CD4-positive, alpha-beta memory T cell (primary cell): ENCODE results near the gene FIZ1. TPM values are rescaled to one million over a fixed set of nuclear protein-coding genes. Genes with fewer than 3 reads are reported as not detected.

Experiments used
- CTCF ChIA-PET: fragments of 350-600 bp; sonication (Branson Sonifier 250); formaldehyde crosslinking; loops from one replicate; lab custom pipeline; 2021; ENCODE audit warnings: inconsistent platforms; ENCODE audit not compliant: partially characterized antibody; lab: Charles Lee
- POLR2A ChIA-PET: fragments of 350-600 bp; sonication (Branson Sonifier 250); formaldehyde crosslinking; loops from one replicate; lab custom pipeline; 2021; ENCODE audit not compliant: partially characterized antibody; lab: Charles Lee
- DNase-seq, 5 donors: peaks; one replicate each; pipeline versions ENCODE4 v3.0.0 to v3.0.0-alpha.2; 2020 to 2022; ENCODE audit warnings: mixed read lengths in 1 of 5
- H3K27ac ChIP-seq: one replicate; pipeline ENCODE4 v1.7.0; 2013; ENCODE audit warnings: low read depth, low read length
- H3K27me3 ChIP-seq: 2 replicates; pipeline ENCODE4 v1.7.0; 2013; ENCODE audit warnings: mild to moderate bottlenecking, low read length, moderate library complexity; ENCODE audit not compliant: insufficient read depth
- H3K36me3 ChIP-seq: 2 replicates; pipeline ENCODE4 v1.7.0; 2013; ENCODE audit warnings: mild to moderate bottlenecking, low read length, moderate library complexity; ENCODE audit not compliant: insufficient read depth
- H3K4me1 ChIP-seq: 2 replicates; pipeline ENCODE4 v1.7.0; 2013; ENCODE audit warnings: mild to moderate bottlenecking, low read length, moderate library complexity; ENCODE audit not compliant: insufficient read depth
- H3K4me3 ChIP-seq, 2 donors: one replicate each; pipeline ENCODE4 v1.7.0; 2013; ENCODE audit warnings: low read length in 2 of 2, mild to moderate bottlenecking in 1 of 2
- H3K9me3 ChIP-seq, 2 donors: one replicate each; pipeline ENCODE4 v1.7.0; 2013; ENCODE audit warnings: low read length in 2 of 2, control low read depth in 1 of 2; ENCODE audit not compliant: control insufficient read depth in 1 of 2
- H3K27ac Mint-ChIP-seq, 7 donors: one replicate each; pipeline ENCODE4 v1.8.0; 2020 to 2021; ENCODE audit warnings: mixed read lengths in 7 of 7, mild to moderate bottlenecking in 6 of 7, inconsistent platforms in 3 of 7, moderate library complexity in 3 of 7
- H3K27me3 Mint-ChIP-seq, 2 donors: one replicate each; pipeline ENCODE4 v1.8.0; 2020 to 2021; ENCODE audit warnings: mixed read lengths in 2 of 2
- H3K36me3 Mint-ChIP-seq, 2 donors: one replicate each; pipeline ENCODE4 v1.8.0; 2020 to 2021; ENCODE audit warnings: mixed read lengths in 2 of 2, inconsistent platforms in 1 of 2, mild to moderate bottlenecking in 1 of 2
- H3K4me1 Mint-ChIP-seq, 4 donors: one replicate each; pipeline ENCODE4 v1.8.0; 2020 to 2021; ENCODE audit warnings: mixed read lengths in 4 of 4, mild to moderate bottlenecking in 1 of 4
- H3K4me3 Mint-ChIP-seq, 8 donors: one replicate each; pipeline ENCODE4 v1.8.0; 2020 to 2021; ENCODE audit warnings: mixed read lengths in 8 of 8, mild to moderate bottlenecking in 7 of 8, moderate library complexity in 6 of 8, inconsistent platforms in 3 of 8
- H3K9me3 Mint-ChIP-seq, 8 donors: one replicate each; pipeline ENCODE4 v1.8.0; 2020 to 2021; ENCODE audit warnings: mixed read lengths in 8 of 8, mild to moderate bottlenecking in 5 of 8, inconsistent platforms in 3 of 8, moderate library complexity in 1 of 8
- intact Hi-C: fragments of 100-400 bp; cut with micrococcal nuclease; formaldehyde crosslinking; loops from one replicate; pipeline ENCODE4 v1.15.1; 2023
- polyA plus RNA-seq, 2 donors: library from polyadenylated mRNA; unstranded; fragments of 300-500 nt; fragmentation: Illumina TruSeq; gene quantifications; one replicate each; pipeline ENCODE4 v1.2.3, GENCODE V29; 2021
- total RNA-seq, 2 experiments: library from RNA; stranded (reverse); gene quantifications; one replicate each; pipeline ENCODE4 v1.2.3, GENCODE V29; 2021

Gene FIZ1
- total and polyA plus RNA-seq, 4 experiments from 2014 or later = 0.99 to 26.4 (median 13.1) TPM

GRCh38 chr19:55611300-55611982 is 12.1 kb upstream of the FIZ1 start:
- POLR2A ChIA-PET = interaction anchor here (1.0 to 2.9 kb wide), 2 partner anchors 9 to 12 kb away, joined by 3 to 10 read pairs; partner anchors contain the start of gene ZNF784
- DNase-seq = peak in 1 of 5 donors; percentile 13
- H3K9me3 Mint-ChIP-seq = peaks cover 0 to 2% (median 0%) of the 10 kb centered on the region in 8 donors
- Histone ChIP-seq H3K4me1 (peaks cover 9% of the 10 kb centered on the region), H3K36me3 (peaks cover 5% of the 10 kb centered on the region), H3K4me3 (no peak overlapping the region), H3K9me3 (no peaks in the 10 kb centered on the region), H3K27me3 (no peaks in the 10 kb centered on the region), H3K27ac (no peak overlapping the region)
- intact Hi-C loops = no loop called here
- H3K36me3 Mint-ChIP-seq = peaks cover 12 to 53% of the 10 kb centered on the region in 2 donors
- no peaks in the 10 kb centered on the region for H3K27me3 Mint-ChIP-seq
- peaks cover 26 to 54% (median 35%) of the 10 kb centered on the region in 4 donors for H3K4me1 Mint-ChIP-seq
- peak overlapping the region in 6 of 7 donors; percentile 34 to 83 (median 56) for H3K27ac Mint-ChIP-seq
- CTCF ChIA-PET = interaction anchor here (1.0 to 1.6 kb wide), 2 partner anchors 106 to 144 kb away, joined by 3 to 4 read pairs; no protein-coding TSS in a partner anchor
- H3K4me3 Mint-ChIP-seq = peak overlapping the region in 1 of 8 donors; percentile 48

GRCh38 chr19:55609326-55609725 is 10.0 kb upstream of the FIZ1 start:
- Mint-ChIP-seq H3K4me3 (no peak overlapping the region), H3K9me3 (peaks cover 0 to 2% (median 0%) of the 10 kb centered on the region in 8 donors), H3K27ac (peak overlapping the region in 2 of 7 donors; percentile 61 to 84), H3K4me1 (peaks cover 35 to 72% (median 49%) of the 10 kb centered on the region in 4 donors), H3K36me3 (peaks cover 12 to 63% of the 10 kb centered on the region in 2 donors), H3K27me3 (no peaks in the 10 kb centered on the region)
- POLR2A ChIA-PET = interaction anchor here (0.7 kb wide), 1 partner anchor 15 kb away, joined by 3 read pairs; the partner anchor contains the start of gene ZNF784
- Histone ChIP-seq H3K4me1 (peaks cover 24% of the 10 kb centered on the region), H3K4me3 (no peak overlapping the region), H3K27me3 (no peaks in the 10 kb centered on the region), H3K9me3 (no peaks in the 10 kb centered on the region), H3K36me3 (peaks cover 5% of the 10 kb centered on the region), H3K27ac (no peak overlapping the region)
- CTCF ChIA-PET = interaction anchor here (1.2 kb wide), 2 partner anchors 16 to 22 kb away, joined by 3 to 6 read pairs; partner anchors contain the start of gene ZNF784
- no peak for DNase-seq
- intact Hi-C loops = loop anchor here (5.0 kb wide), 1 partner anchor 33 kb away; the partner anchor contains the start of genes ZNF580 and ZNF581

- Histone ChIP-seq H3K4me1 (peaks cover 29% of the 10 kb centered on the region), H3K36me3 (peaks cover 5% of the 10 kb centered on the region), H3K27me3 (no peaks in the 10 kb centered on the region), H3K9me3 (no peaks in the 10 kb centered on the region), H3K27ac (peak overlapping the region; percentile 88), H3K4me3 (no peak overlapping the region)
- ChIA-PET POLR2A (interaction anchor here (0.7 to 4.7 kb wide), 17 partner anchors 10 to 489 kb away, joined by 3 to 67 read pairs (median 5); partner anchors contain the start of genes KMT5C, PPP1R12C, U2AF2 and ZNF579), CTCF (interaction anchor here (0.6 to 3.8 kb wide), 21 partner anchors 12 to 466 kb away, joined by 3 to 94 read pairs (median 5); partner anchors contain the start of genes ZNF628 and ZNF784)
- intact Hi-C loops = loop anchor here (1.0 to 5.0 kb wide), 2 partner anchors 35 to 90 kb away; partner anchors contain the start of genes ZNF580 and ZNF581
- H3K9me3 Mint-ChIP-seq = peaks cover 0 to 2% (median 0%) of the 10 kb centered on the region in 8 donors
- DNase-seq = peak in 1 of 5 donors; percentile 27
- peaks cover 37 to 73% (median 48%) of the 10 kb centered on the region in 4 donors for H3K4me1 Mint-ChIP-seq
- peaks cover 10 to 51% of the 10 kb centered on the region in 2 donors for H3K36me3 Mint-ChIP-seq
- peak overlapping the region in 6 of 8 donors; percentile 40 to 99 (median 95) for H3K4me3 Mint-ChIP-seq
- H3K27me3 Mint-ChIP-seq = no peaks in the 10 kb centered on the region
- peak overlapping the region; percentile 28 to 99 (median 97) for H3K27ac Mint-ChIP-seq
Measured at GRCh38 chr19:55606817-55607216, 7.5 kb upstream of the FIZ1 start.

GRCh38 chr19:55606471-55606787 is 7.1 kb upstream of the FIZ1 start:
- intact Hi-C loops = loop anchor here (1.0 to 5.0 kb wide), 2 partner anchors 36 to 89 kb away; partner anchors contain the start of genes ZNF580 and ZNF581
- peak overlapping the region; percentile 94 to 99 (median 97) for H3K27ac Mint-ChIP-seq

GRCh38 chr19:55605637-55606470 is 6.5 kb upstream of the FIZ1 start, which contains the start of gene ZNF865:
Gene ZNF865 (plus strand): TSS chr19:55605647. CDS start chr19:55613619, 7,972 bp downstream.
- Histone ChIP-seq H3K27ac (peak within 1 kb of the TSS; percentile 88), H3K27me3 (no peaks in the 10 kb centered on the region), H3K4me1 (peaks cover 39% of the 10 kb centered on the region), H3K4me3 (peak within 1 kb of the TSS; percentile 83 to 98), H3K9me3 (no peaks in the 10 kb centered on the region), H3K36me3 (no peaks in the 10 kb centered on the region)
- intact Hi-C loops = loop anchor here (1.0 to 5.0 kb wide), 6 partner anchors 18 to 535 kb away; partner anchors contain the start of genes ZNF444, ZNF580, ZNF581 and ZNF784
- POLR2A ChIA-PET = interaction anchor here (0.7 to 4.7 kb wide), 19 partner anchors 9 to 488 kb away, joined by 3 to 67 read pairs (median 3); partner anchors contain the start of genes ISOC2, KMT5C, PPP1R12C and U2AF2
- H3K36me3 Mint-ChIP-seq = peaks cover 10 to 47% of the 10 kb centered on the region in 2 donors
- peak; percentile 63 to 80 (median 68) for DNase-seq
- peak within 1 kb of the TSS; percentile 93 to 99 (median 96) for H3K4me3 Mint-ChIP-seq
- no peaks in the 10 kb centered on the region for H3K27me3 Mint-ChIP-seq
- CTCF ChIA-PET = interaction anchor here (0.6 to 3.8 kb wide), 23 partner anchors 10 to 465 kb away, joined by 3 to 94 read pairs (median 5); partner anchors contain the start of genes ZNF628 and ZNF784
- peaks cover 44 to 77% (median 51%) of the 10 kb centered on the region in 4 donors for H3K4me1 Mint-ChIP-seq
- H3K9me3 Mint-ChIP-seq = peaks cover 0 to 2% (median 0%) of the 10 kb centered on the region in 8 donors
- H3K27ac Mint-ChIP-seq = peak within 1 kb of the TSS; percentile 94 to 99 (median 97)

More at GRCh38 chr19:55606471-55606787, 7.1 kb upstream of the FIZ1 start:
- POLR2A ChIA-PET = interaction anchor here (0.7 to 4.7 kb wide), 20 partner anchors 10 to 489 kb away, joined by 3 to 67 read pairs (median 4); partner anchors contain the start of genes ISOC2, KMT5C, PPP1R12C and U2AF2
- peak overlapping the region; percentile 88 for H3K27ac ChIP-seq
- peaks cover 40 to 75% (median 49%) of the 10 kb centered on the region in 4 donors for H3K4me1 Mint-ChIP-seq
- H3K36me3 ChIP-seq = peaks cover 1% of the 10 kb centered on the region
- H3K4me3 ChIP-seq = peak overlapping the region in 1 of 2 donors; percentile 83
- H3K9me3 ChIP-seq = no peaks in the 10 kb centered on the region
- H3K4me1 ChIP-seq = peaks cover 33% of the 10 kb centered on the region
- H3K27me3 Mint-ChIP-seq = no peaks in the 10 kb centered on the region
- CTCF ChIA-PET = interaction anchor here (0.6 to 3.8 kb wide), 22 partner anchors 11 to 466 kb away, joined by 3 to 94 read pairs (median 5); partner anchors contain the start of genes ZNF628 and ZNF784
- DNase-seq = no peak
- H3K4me3 Mint-ChIP-seq = peak overlapping the region; percentile 93 to 99 (median 96)
- peaks cover 10 to 50% of the 10 kb centered on the region in 2 donors for H3K36me3 Mint-ChIP-seq
- H3K9me3 Mint-ChIP-seq = peaks cover 0 to 2% (median 0%) of the 10 kb centered on the region in 8 donors
- no peaks in the 10 kb centered on the region for H3K27me3 ChIP-seq

GRCh38 chr19:55605207-55605636 is 5.9 kb upstream of the FIZ1 start:
- CTCF ChIA-PET = interaction anchor here (0.7 to 3.8 kb wide), 15 partner anchors 10 to 129 kb away, joined by 3 to 94 read pairs (median 9); partner anchors contain the start of genes ZNF628 and ZNF784
- no peaks in the 10 kb centered on the region for H3K9me3 ChIP-seq
- peaks cover 42% of the 10 kb centered on the region for H3K4me1 ChIP-seq
- peaks cover 10 to 42% of the 10 kb centered on the region in 2 donors for H3K36me3 Mint-ChIP-seq
- no peaks in the 10 kb centered on the region for H3K27me3 ChIP-seq
- no peaks in the 10 kb centered on the region for H3K27me3 Mint-ChIP-seq
- H3K9me3 Mint-ChIP-seq = peaks cover 0 to 2% (median 0%) of the 10 kb centered on the region in 8 donors
- intact Hi-C loops = loop anchor here (1.0 to 5.0 kb wide), 5 partner anchors 18 to 536 kb away; partner anchors contain the start of genes ZNF444, ZNF580, ZNF581 and ZNF784
- peaks cover 41 to 73% (median 48%) of the 10 kb centered on the region in 4 donors for H3K4me1 Mint-ChIP-seq
- peak; percentile 95 to 98 (median 97) for DNase-seq
- H3K4me3 Mint-ChIP-seq = peak overlapping the region; percentile 79 to 93 (median 84)
- H3K4me3 ChIP-seq = peak overlapping the region; percentile 43 to 83
- POLR2A ChIA-PET = interaction anchor here (1.1 to 4.7 kb wide), 11 partner anchors 20 to 266 kb away, joined by 3 to 67 read pairs (median 10); partner anchors contain the start of genes ISOC2, KMT5C, U2AF2 and ZNF579
- no peaks in the 10 kb centered on the region for H3K36me3 ChIP-seq
- peak overlapping the region; percentile 83 to 97 (median 94) for H3K27ac Mint-ChIP-seq
- peak overlapping the region; percentile 88 for H3K27ac ChIP-seq
